ENCODE measurements around the gene CLMN.

CLMN gene

DNA sequence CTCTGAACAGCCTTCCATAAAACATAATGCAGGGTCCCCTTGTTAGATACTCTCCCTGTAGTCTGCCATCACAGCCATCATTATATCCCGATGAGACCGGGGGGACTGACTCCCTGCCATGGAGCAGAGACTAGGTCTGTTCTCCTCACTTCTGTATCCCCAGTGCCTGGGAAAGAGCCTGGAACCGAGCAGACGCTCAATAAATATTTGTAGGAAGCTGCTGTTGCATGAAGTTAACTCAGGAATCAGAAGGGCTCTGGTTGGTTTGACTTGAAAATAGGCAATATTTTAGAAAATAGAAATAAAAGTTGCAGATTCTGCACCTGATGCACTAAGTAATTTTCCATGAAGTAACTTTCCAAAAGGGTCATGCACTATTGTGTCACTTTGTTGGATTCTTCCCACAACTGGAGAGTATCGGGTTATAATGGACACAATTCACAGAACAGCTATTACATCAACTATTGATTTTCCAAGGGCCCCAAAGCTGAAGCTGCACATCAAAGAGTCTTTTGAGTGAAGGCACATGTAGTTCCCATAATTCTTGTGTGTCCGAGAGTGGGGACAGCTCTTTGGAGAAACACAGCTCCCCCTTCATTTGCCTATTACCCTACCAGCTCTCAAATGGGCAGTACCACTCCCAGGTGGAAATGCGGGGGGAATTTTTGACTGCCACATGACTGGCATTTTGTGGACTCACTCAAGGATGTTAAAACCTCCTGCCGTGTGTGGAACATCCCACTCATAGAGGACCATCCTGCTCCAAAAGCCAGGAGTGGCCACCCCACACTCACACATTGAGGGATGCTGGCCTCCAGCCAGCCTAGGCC, 18.8 kb downstream of the CLMN start:
- H3K4me3 ChIP-seq (ENCODE audit: low read depth, low read length) = no peak overlapping the region
- DNase-seq (ENCODE audit: low read depth) = no peak
- TF ChIP-seq CTCF (conservative IDR thresholded peaks at IDR 0.05; ENCODE audit: low read depth, low read length) = no peak

DNA sequence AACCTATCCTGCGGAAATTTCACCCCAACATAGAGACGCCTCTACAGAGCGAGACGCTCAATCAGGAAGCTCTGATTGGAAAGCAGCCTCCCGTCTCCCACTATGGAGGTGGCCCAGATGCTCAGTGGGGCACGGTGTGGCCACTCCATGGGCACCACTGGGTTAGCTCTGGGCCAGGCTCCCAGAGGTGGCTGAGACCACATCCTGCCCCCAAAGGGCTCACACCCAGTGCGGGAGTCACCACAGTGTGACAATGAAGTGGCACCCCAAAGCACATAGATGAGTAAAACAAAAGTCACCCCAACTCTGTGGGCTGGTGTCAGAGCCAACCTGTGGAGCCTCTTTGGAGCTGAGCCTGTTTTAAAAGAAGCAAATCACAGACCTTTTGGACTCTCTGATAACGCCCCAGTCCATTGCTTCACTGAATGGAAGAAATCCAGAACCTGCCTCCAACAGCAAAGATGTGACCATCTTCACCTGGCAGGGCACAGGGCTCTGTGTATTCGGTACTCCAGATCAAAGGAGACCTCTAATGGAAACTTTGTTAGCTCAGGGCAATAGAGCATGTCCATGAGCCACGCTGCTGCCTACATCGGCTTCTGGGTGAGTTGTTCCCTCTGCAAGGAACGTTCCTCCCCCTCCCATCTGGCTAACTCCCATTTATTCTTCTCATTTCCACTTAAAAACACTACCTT, 19.6 kb downstream of the CLMN start:
- DNase-seq (ENCODE audit: low read depth) = no peak
- no peak overlapping the region for H3K4me3 ChIP-seq (ENCODE audit: low read depth, low read length)
- no peak for TF ChIP-seq CTCF (conservative IDR thresholded peaks at IDR 0.05; ENCODE audit: low read depth, low read length)

DNA sequence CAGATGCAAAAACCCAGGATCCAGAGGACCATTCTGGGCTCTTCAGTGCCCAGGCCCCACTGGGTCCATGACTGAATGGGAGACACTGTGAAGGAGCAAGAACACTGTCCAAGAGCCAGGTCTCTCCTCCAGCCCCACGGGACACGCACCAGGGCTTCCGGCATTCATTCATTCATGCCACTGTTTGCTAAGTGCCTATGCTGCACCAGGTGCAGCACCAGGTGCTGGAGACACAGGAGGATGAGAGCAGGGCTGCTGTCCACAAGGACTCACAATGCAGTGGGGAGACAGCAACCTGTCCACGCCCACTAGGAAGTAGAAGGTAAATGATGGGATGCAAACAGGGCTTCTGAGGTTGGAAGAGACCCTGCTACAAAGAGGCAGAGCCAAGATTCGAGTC, 20.4 kb downstream of the CLMN start:
- DNase-seq (ENCODE audit: low read depth) = no peak
- no peak overlapping the region for H3K4me3 ChIP-seq (ENCODE audit: low read depth, low read length)
- no peak for TF ChIP-seq CTCF (conservative IDR thresholded peaks at IDR 0.05; ENCODE audit: low read depth, low read length)

GRCh38 chr14:95297832-95298231, 21.9 kb downstream of the CLMN start:
- no peak overlapping the region for H3K4me3 ChIP-seq (ENCODE audit: low read depth, low read length)
- TF ChIP-seq CTCF (conservative IDR thresholded peaks at IDR 0.05; ENCODE audit: low read depth, low read length) = no peak
- DNase-seq (ENCODE audit: low read depth) = no peak

- TF ChIP-seq CTCF (conservative IDR thresholded peaks at IDR 0.05; ENCODE audit: low read depth, low read length) = no peak
- H3K4me3 ChIP-seq (ENCODE audit: low read depth, low read length) = no peak overlapping the region
- no peak for DNase-seq (ENCODE audit: low read depth)
These were observed 22.7 kb downstream of the CLMN start for GRCh38 chr14:95296966-95297365.

- no peak for TF ChIP-seq CTCF (conservative IDR thresholded peaks at IDR 0.05; ENCODE audit: low read depth, low read length)
These were observed 23.9 kb downstream of the CLMN start for GRCh38 chr14:95295600-95296376.

More at GRCh38 chr14:95295600-95296376, 23.9 kb downstream of the CLMN start:
- H3K4me3 ChIP-seq (ENCODE audit: low read depth, low read length) = no peak overlapping the region
- DNase-seq (ENCODE audit: low read depth) = no peak

All from choroid plexus epithelial cell (primary cell).